GM18951 (cell line): ENCODE data around the gene ZNF763.
A peak's percentile ranks its signal among the peaks of the same experiment; 100 is the strongest.
"Not testable (repeated sequence)": the region's sequence is repeated elsewhere in the genome, so short reads cannot be mapped to it uniquely, and the experiment has no call there.

Experiments
- POLR2A ChIP-seq: IDR thresholded peaks from 4 replicates; pipeline ENCODE4 v1.6.1; 2011; ENCODE audit warnings: mild to moderate bottlenecking; ENCODE audit not compliant: insufficient read length, insufficient read depth; ENCODE audit errors: extremely low read depth
- in situ Hi-C: fragments of 300-500 bp; cut with MboI; formaldehyde crosslinking; loops from one replicate; pipeline ENCODE4 v1.12.0; 2022; ENCODE audit warnings: low sequenced_read_pairs, mixed read lengths, inconsistent platforms; ENCODE audit not compliant: unreplicated experiment

ZNF763 gene

GRCh38 chr19:11987405-11988281 is 22.8 kb downstream of the ZNF763 start:
- in situ Hi-C loops, result no loop called here
- peak; percentile 82 for TF ChIP-seq POLR2A

- in situ Hi-C loops, result no loop called here
- TF ChIP-seq POLR2A, result no peak
These were observed 24.2 kb downstream of the ZNF763 start for GRCh38 chr19:11989112-11989456.

- in situ Hi-C loops, result not testable (repeated sequence)
These were observed 27.1 kb downstream of the ZNF763 start for GRCh38 chr19:11991921-11992320.

GRCh38 chr19:11995174-11995573 is 30.3 kb downstream of the ZNF763 start:
- in situ Hi-C loops, result no loop called here

GRCh38 chr19:12000152-12000981 is 35.5 kb downstream of the ZNF763 start:
- in situ Hi-C loops, result no loop called here
- TF ChIP-seq POLR2A, result no peak

More at GRCh38 chr19:11995174-11995573, 30.3 kb downstream of the ZNF763 start:
- TF ChIP-seq POLR2A, result no peak

- in situ Hi-C loops, result no loop called here
- TF ChIP-seq POLR2A, result no peak
These were observed 50.3 kb downstream of the ZNF763 start for GRCh38 chr19:12015015-12015752.

GRCh38 chr19:12015753-12016116 is 50.9 kb downstream of the ZNF763 start:
- in situ Hi-C loops, result no loop called here
- no peak for TF ChIP-seq POLR2A
